ENCODE results near the gene CYP4B1. TPM values are rescaled to one million over a fixed set of nuclear protein-coding genes. Genes with fewer than 3 reads are reported as not detected.

Gene CYP4B1
- total RNA-seq, 1 experiment from 2014 or later: not detected

GRCh38 chr1:46802901-46803574, 4.2 kb downstream of the CYP4B1 start:
- Histone ChIP-seq H3K14ac (ENCODE audit: insufficient read depth, low read length) (no peak overlapping the region), H2AFZ (ENCODE audit: low read length) (no peak overlapping the region), H3T11ph (ENCODE audit: low read length) (no peak overlapping the region), H3K27me3 (ENCODE audit: insufficient read depth, low read length) (no peaks in the 10 kb centered on the region), H4K20me1 (ENCODE audit: control insufficient read depth, insufficient read depth, insufficient read length) (no peaks in the 10 kb centered on the region), H3K9me3 (ENCODE audit: control insufficient read depth, low read depth, low read length) (no peaks in the 10 kb centered on the region), H3K23me2 (ENCODE audit: insufficient read length, low read depth, low read length, poor library complexity, severe bottlenecking) (no peaks in the 10 kb centered on the region), H3K23ac (ENCODE audit: insufficient read length, low read depth, low read length) (no peak overlapping the region), H2BK5ac (ENCODE audit: insufficient read length, low read length) (no peak overlapping the region), H2AK5ac (ENCODE audit: insufficient read length, low read length) (no peak overlapping the region), H2BK120ac (ENCODE audit: low read depth, low read length, poor library complexity, severe bottlenecking) (no peak overlapping the region), H3K18ac (ENCODE audit: insufficient read length, low read depth, low read length) (no peak overlapping the region), H4K8ac (replicated peaks; ENCODE audit: insufficient read length, low read depth, low read length) (no peak overlapping the region), H3K4ac (ENCODE audit: low read depth, low read length) (no peak overlapping the region), H3K27ac (ENCODE audit: insufficient read length, low read depth, low read length) (no peak overlapping the region), H3K79me2 (ENCODE audit: insufficient read depth, low read length) (no peaks in the 10 kb centered on the region), H4K5ac (ENCODE audit: insufficient read length, low read depth, low read length) (no peak overlapping the region), H3K79me1 (ENCODE audit: insufficient read depth, low read depth, low read length, poor library complexity, severe bottlenecking) (no peaks in the 10 kb centered on the region), H4K91ac (ENCODE audit: insufficient read length, low read depth, low read length) (no peak overlapping the region), H2BK12ac (ENCODE audit: insufficient read length, low read depth, low read length) (no peak overlapping the region), H3K4me2 (ENCODE audit: insufficient read depth, insufficient read length, low read length) (no peak overlapping the region), H3K9ac (ENCODE audit: extremely low read depth, insufficient read length, low read length) (no peak overlapping the region), H2BK15ac (ENCODE audit: low read depth, low read length) (no peak overlapping the region), H3K4me1 (ENCODE audit: insufficient read depth, low read length) (no peaks in the 10 kb centered on the region), H2BK20ac (ENCODE audit: low read depth, low read length, poor library complexity, severe bottlenecking) (no peak overlapping the region), H3K56ac (ENCODE audit: insufficient read length, low read depth, low read length) (no peak overlapping the region)
- H3K27me3 Mint-ChIP-seq (ENCODE audit: low read depth): peaks cover 19% of the 10 kb centered on the region
- no peak overlapping the region for H3K4me3 Mint-ChIP-seq
- peaks cover 6 to 12% of the 10 kb centered on the region in 2 experiments for H3K4me1 Mint-ChIP-seq
- DNase-seq: no peak
- WGBS (ENCODE audit: extremely low coverage, insufficient read length, low lambda C conversion rate): no CpG with 5 or more reads among the region's 6 CpGs
- H3K36me3 Mint-ChIP-seq (ENCODE audit: insufficient read depth in 1 of 3, low read depth in 3 of 3): 0 out of 7 replicates have a peak, but pooled peaks cover 0 to 3% (median 0%) of the 10 kb centered on the region in 3 experiments
- TF ChIP-seq, protein P1, sequence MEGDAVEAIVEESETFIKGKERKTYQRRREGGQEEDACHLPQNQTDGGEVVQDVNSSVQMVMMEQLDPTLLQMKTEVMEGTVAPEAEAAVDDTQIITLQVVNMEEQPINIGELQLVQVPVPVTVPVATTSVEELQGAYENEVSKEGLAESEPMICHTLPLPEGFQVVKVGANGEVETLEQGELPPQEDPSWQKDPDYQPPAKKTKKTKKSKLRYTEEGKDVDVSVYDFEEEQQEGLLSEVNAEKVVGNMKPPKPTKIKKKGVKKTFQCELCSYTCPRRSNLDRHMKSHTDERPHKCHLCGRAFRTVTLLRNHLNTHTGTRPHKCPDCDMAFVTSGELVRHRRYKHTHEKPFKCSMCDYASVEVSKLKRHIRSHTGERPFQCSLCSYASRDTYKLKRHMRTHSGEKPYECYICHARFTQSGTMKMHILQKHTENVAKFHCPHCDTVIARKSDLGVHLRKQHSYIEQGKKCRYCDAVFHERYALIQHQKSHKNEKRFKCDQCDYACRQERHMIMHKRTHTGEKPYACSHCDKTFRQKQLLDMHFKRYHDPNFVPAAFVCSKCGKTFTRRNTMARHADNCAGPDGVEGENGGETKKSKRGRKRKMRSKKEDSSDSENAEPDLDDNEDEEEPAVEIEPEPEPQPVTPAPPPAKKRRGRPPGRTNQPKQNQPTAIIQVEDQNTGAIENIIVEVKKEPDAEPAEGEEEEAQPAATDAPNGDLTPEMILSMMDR (conservative IDR thresholded peaks at IDR 0.05): no peak
- H3K9me3 Mint-ChIP-seq: peaks cover 2 to 3% of the 10 kb centered on the region in 2 experiments; a peak in 3 of 5 replicates
- no peak overlapping the region for H3K27ac Mint-ChIP-seq
